Mesendoderm (in vitro differentiated cells): Measurements from ENCODE around the gene STRN3.

Experiments used
- DNase-seq: peaks from one replicate; pipeline ENCODE4 v3.0.0; 2013
- H2AK5ac ChIP-seq: 2 replicates; pipeline ENCODE4 v1.6.1; 2013; ENCODE audit warnings: low read length, inconsistent platforms
- H2BK120ac ChIP-seq: 2 replicates; pipeline ENCODE4 v1.6.1; 2013; ENCODE audit warnings: low read depth, mild to moderate bottlenecking, low read length, moderate library complexity, mixed read lengths
- H2BK15ac ChIP-seq: replicated peaks from 2 replicates; pipeline ENCODE4 v1.6.1; 2013; ENCODE audit warnings: low read depth, mild to moderate bottlenecking, moderate library complexity
- H2BK5ac ChIP-seq: 2 replicates; pipeline ENCODE4 v1.6.1; 2013; ENCODE audit warnings: low read length, inconsistent platforms
- H3K18ac ChIP-seq: 2 replicates; pipeline ENCODE4 v1.6.1; 2013; ENCODE audit warnings: mild to moderate bottlenecking, low read length, mixed read lengths
- H3K23ac ChIP-seq: one replicate; pipeline ENCODE4 v1.6.1; 2013; ENCODE audit warnings: low read length
- H3K27ac ChIP-seq: 2 replicates; pipeline ENCODE4 v1.5.1; 2013; ENCODE audit warnings: low read depth, mild to moderate bottlenecking, inconsistent platforms, low read length, moderate library complexity
- H3K27me3 ChIP-seq: 2 replicates; pipeline ENCODE4 v1.6.1; 2013; ENCODE audit warnings: low read length, control low read depth, mild to moderate bottlenecking, inconsistent platforms; ENCODE audit not compliant: insufficient read depth, poor library complexity
- H3K36me3 ChIP-seq: 2 replicates; pipeline ENCODE4 v1.6.1; 2013; ENCODE audit warnings: low read length, inconsistent platforms; ENCODE audit not compliant: control insufficient read depth, insufficient read depth
- H3K4ac ChIP-seq: one replicate; pipeline ENCODE4 v1.6.1; 2013; ENCODE audit warnings: low read depth, mild to moderate bottlenecking, low read length, moderate library complexity
- H3K4me1 ChIP-seq: 2 replicates; pipeline ENCODE4 v1.6.1; 2013; ENCODE audit warnings: low read depth, low read length, inconsistent platforms; ENCODE audit not compliant: control insufficient read depth
- H3K4me2 ChIP-seq: 2 replicates; pipeline ENCODE4 v1.6.1; 2013; ENCODE audit warnings: low read length
- H3K4me3 ChIP-seq: 2 replicates; pipeline ENCODE4 v1.5.1; 2013; ENCODE audit warnings: mild to moderate bottlenecking, low read length
- H3K56ac ChIP-seq: one replicate; pipeline ENCODE4 v1.6.1; 2013; ENCODE audit warnings: low read length
- H3K79me1 ChIP-seq: 2 replicates; pipeline ENCODE4 v1.6.1; 2013; ENCODE audit warnings: low read length, inconsistent platforms
- H3K79me2 ChIP-seq: 2 replicates; pipeline ENCODE4 v1.6.1; 2013; ENCODE audit warnings: mild to moderate bottlenecking, low read length; ENCODE audit not compliant: control insufficient read depth, insufficient read depth
- H3K9ac ChIP-seq: 2 replicates; pipeline ENCODE4 v1.6.1; 2013; ENCODE audit warnings: low read length, inconsistent platforms
- H4K5ac ChIP-seq: one replicate; pipeline ENCODE4 v1.6.1; 2013; ENCODE audit warnings: low read length
- H4K8ac ChIP-seq: one replicate; pipeline ENCODE4 v1.6.1; 2013; ENCODE audit warnings: low read depth, mild to moderate bottlenecking, control low read depth, low read length, moderate library complexity
- WGBS: extraction: QIAGEN DNeasy Blood & Tissue Kit; methylation state at CpG from one replicate; pipeline ENCODE4 v1.1.7; 2013; ENCODE audit warnings: low lambda C conversion rate, missing lambda C conversion rate; ENCODE audit not compliant: insufficient coverage; ENCODE audit errors: extremely low coverage; 5-methylcytosine and 5-hydroxymethylcytosine counted together

Gene STRN3

GRCh38 chr14:30921788-30922187 lies 104.4 kb downstream of the STRN3 start:
- Histone ChIP-seq H2BK15ac (no peak overlapping the region), H3K23ac (no peak overlapping the region), H4K8ac (no peak overlapping the region), H3K27ac (no peak overlapping the region), H3K4ac (peak overlapping the region; percentile 36), H3K9ac (no peak overlapping the region), H2BK5ac (no peak overlapping the region), H2BK120ac (no peak overlapping the region), H2AK5ac (no peak overlapping the region), H3K4me3 (no peak overlapping the region), H3K27me3 (no peaks in the 10 kb centered on the region), H3K79me2 (no peaks in the 10 kb centered on the region), H3K36me3 (no peaks in the 10 kb centered on the region), H4K5ac (no peak overlapping the region), H3K18ac (no peak overlapping the region), H3K79me1 (no peaks in the 10 kb centered on the region), H3K4me2 (no peak overlapping the region), H3K4me1 (no peaks in the 10 kb centered on the region), H3K56ac (no peak overlapping the region)
- no CpG with 5 or more reads among the region's 2 CpGs for WGBS
- no peak for DNase-seq

GRCh38 chr14:30921305-30921704 lies 104.9 kb downstream of the STRN3 start:
- no peak overlapping the region for H3K27ac ChIP-seq
- no peaks in the 10 kb centered on the region for H3K79me1 ChIP-seq
- H3K23ac ChIP-seq = no peak overlapping the region
- H4K5ac ChIP-seq = no peak overlapping the region
- H2BK5ac ChIP-seq = no peak overlapping the region
- no peak for DNase-seq
- no CpG with 5 or more reads among the region's 1 CpG for WGBS
- H3K4me3 ChIP-seq = no peak overlapping the region
- H3K4me1 ChIP-seq = no peaks in the 10 kb centered on the region
- no peak overlapping the region for H2AK5ac ChIP-seq
- H3K56ac ChIP-seq = no peak overlapping the region
- no peaks in the 10 kb centered on the region for H3K79me2 ChIP-seq
- H3K9ac ChIP-seq = no peak overlapping the region
- H3K27me3 ChIP-seq = no peaks in the 10 kb centered on the region
- no peak overlapping the region for H3K4me2 ChIP-seq
- H3K4ac ChIP-seq = no peak overlapping the region
- H3K18ac ChIP-seq = no peak overlapping the region
- H3K36me3 ChIP-seq = no peaks in the 10 kb centered on the region
- H2BK15ac ChIP-seq = no peak overlapping the region
- no peak overlapping the region for H4K8ac ChIP-seq
- no peak overlapping the region for H2BK120ac ChIP-seq

- H3K27me3 ChIP-seq = no peaks in the 10 kb centered on the region
- H4K8ac ChIP-seq = no peak overlapping the region
- H3K36me3 ChIP-seq = no peaks in the 10 kb centered on the region
- no peaks in the 10 kb centered on the region for H3K79me1 ChIP-seq
- no peaks in the 10 kb centered on the region for H3K79me2 ChIP-seq
- no peak for DNase-seq
- H2BK120ac ChIP-seq = no peak overlapping the region
- H3K4me1 ChIP-seq = no peaks in the 10 kb centered on the region
- no peak overlapping the region for H3K4me3 ChIP-seq
- no peak overlapping the region for H2AK5ac ChIP-seq
- H3K56ac ChIP-seq = no peak overlapping the region
- no peak overlapping the region for H2BK15ac ChIP-seq
- H3K18ac ChIP-seq = no peak overlapping the region
- 100% methylated on average over 1 of the region's 2 CpGs for WGBS
- H3K23ac ChIP-seq = no peak overlapping the region
- H3K4me2 ChIP-seq = no peak overlapping the region
- H2BK5ac ChIP-seq = no peak overlapping the region
- no peak overlapping the region for H3K4ac ChIP-seq
- H3K9ac ChIP-seq = no peak overlapping the region
- H4K5ac ChIP-seq = no peak overlapping the region
- H3K27ac ChIP-seq = no peak overlapping the region
Observed at GRCh38 chr14:30915596-30915995, 110.6 kb downstream of the STRN3 start.

- H3K4me3 ChIP-seq = no peak overlapping the region
- no peak overlapping the region for H3K27ac ChIP-seq
- no peak overlapping the region for H4K5ac ChIP-seq
- H4K8ac ChIP-seq = no peak overlapping the region
- H3K79me1 ChIP-seq = no peaks in the 10 kb centered on the region
- no peaks in the 10 kb centered on the region for H3K4me1 ChIP-seq
- no peak overlapping the region for H2BK15ac ChIP-seq
- no peak for DNase-seq
- no peak overlapping the region for H2AK5ac ChIP-seq
- H3K79me2 ChIP-seq = no peaks in the 10 kb centered on the region
- no peak overlapping the region for H3K56ac ChIP-seq
- no peak overlapping the region for H3K4ac ChIP-seq
- no peak overlapping the region for H3K18ac ChIP-seq
- H3K9ac ChIP-seq = no peak overlapping the region
- H3K4me2 ChIP-seq = no peak overlapping the region
- H2BK120ac ChIP-seq = no peak overlapping the region
- no CpG with 5 or more reads among the region's 1 CpG for WGBS
- H3K27me3 ChIP-seq = no peaks in the 10 kb centered on the region
- no peak overlapping the region for H2BK5ac ChIP-seq
- no peak overlapping the region for H3K23ac ChIP-seq
- no peaks in the 10 kb centered on the region for H3K36me3 ChIP-seq
Observed at GRCh38 chr14:30914812-30915211, 111.4 kb downstream of the STRN3 start.

- no peak overlapping the region for H3K23ac ChIP-seq
- H3K27ac ChIP-seq = no peak overlapping the region
- H3K27me3 ChIP-seq = no peaks in the 10 kb centered on the region
- H3K9ac ChIP-seq = no peak overlapping the region
- H2AK5ac ChIP-seq = no peak overlapping the region
- no peak overlapping the region for H2BK5ac ChIP-seq
- no peak overlapping the region for H4K8ac ChIP-seq
- H3K4ac ChIP-seq = no peak overlapping the region
- no peaks in the 10 kb centered on the region for H3K79me1 ChIP-seq
- no peak overlapping the region for H3K4me3 ChIP-seq
- no peaks in the 10 kb centered on the region for H3K36me3 ChIP-seq
- WGBS = no CpG with 5 or more reads among the region's 2 CpGs
- H2BK15ac ChIP-seq = no peak overlapping the region
- no peak overlapping the region for H3K56ac ChIP-seq
- no peak overlapping the region for H4K5ac ChIP-seq
- no peaks in the 10 kb centered on the region for H3K79me2 ChIP-seq
- no peak overlapping the region for H2BK120ac ChIP-seq
- H3K4me1 ChIP-seq = no peaks in the 10 kb centered on the region
- no peak for DNase-seq
- H3K18ac ChIP-seq = no peak overlapping the region
- no peak overlapping the region for H3K4me2 ChIP-seq
Observed at GRCh38 chr14:30908826-30909225, 117.4 kb downstream of the STRN3 start.

GRCh38 chr14:30907659-30908057 lies 118.5 kb downstream of the STRN3 start:
- Histone ChIP-seq H3K79me2 (no peaks in the 10 kb centered on the region), H2BK120ac (no peak overlapping the region), H4K8ac (no peak overlapping the region), H2BK5ac (no peak overlapping the region), H3K56ac (no peak overlapping the region), H4K5ac (no peak overlapping the region), H2AK5ac (no peak overlapping the region), H3K27me3 (no peaks in the 10 kb centered on the region), H3K4me3 (no peak overlapping the region), H3K36me3 (no peaks in the 10 kb centered on the region), H2BK15ac (no peak overlapping the region), H3K9ac (no peak overlapping the region), H3K23ac (no peak overlapping the region), H3K4me2 (no peak overlapping the region), H3K27ac (no peak overlapping the region), H3K18ac (no peak overlapping the region), H3K79me1 (no peaks in the 10 kb centered on the region), H3K4ac (no peak overlapping the region), H3K4me1 (no peaks in the 10 kb centered on the region)
- no peak for DNase-seq
- WGBS = no CpG with 5 or more reads among the region's 1 CpG
